Measurements from ENCODE around the gene TMPRSS13.
"Not testable (repeated sequence)": the region's sequence is repeated elsewhere in the genome, so short reads cannot be mapped to it uniquely, and the experiment has no call there.

The TMPRSS13 gene

GRCh38 chr11:117950301-117950700, 21.1 kb upstream of the TMPRSS13 start:
- no peak for DNase-seq (ENCODE audit: low read depth)

- no peak for DNase-seq (ENCODE audit: low read depth)
These were observed 19.9 kb upstream of the TMPRSS13 start for GRCh38 chr11:117949062-117949461.

GRCh38 chr11:117948466-117948865, 19.3 kb upstream of the TMPRSS13 start:
- not testable (repeated sequence) for DNase-seq (ENCODE audit: low read depth)

- not testable (repeated sequence) for DNase-seq (ENCODE audit: low read depth)
These were observed 18.5 kb upstream of the TMPRSS13 start for GRCh38 chr11:117947751-117948150.

GRCh38 chr11:117946842-117947526, 17.8 kb upstream of the TMPRSS13 start:
- peak; percentile 81 for DNase-seq (ENCODE audit: low read depth)

GRCh38 chr11:117946156-117946841, 17.1 kb upstream of the TMPRSS13 start:
- no peak for DNase-seq (ENCODE audit: low read depth)

- DNase-seq (ENCODE audit: low read depth) = no peak
These were observed 16.0 kb upstream of the TMPRSS13 start for GRCh38 chr11:117945047-117945810.

- DNase-seq (ENCODE audit: low read depth) = no peak
These were observed 15.4 kb upstream of the TMPRSS13 start for GRCh38 chr11:117944554-117944953.

- no peak for DNase-seq (ENCODE audit: low read depth)
These were observed 12.9 kb upstream of the TMPRSS13 start for GRCh38 chr11:117941976-117942654.

GRCh38 chr11:117941163-117941707, 12.0 kb upstream of the TMPRSS13 start:
- no peak for DNase-seq (ENCODE audit: low read depth)

GRCh38 chr11:117940736-117941135, 11.5 kb upstream of the TMPRSS13 start:
- DNase-seq (ENCODE audit: low read depth) = no peak

- no peak for DNase-seq (ENCODE audit: low read depth)
These were observed 7.8 kb upstream of the TMPRSS13 start for GRCh38 chr11:117936973-117937372.

- no peak for DNase-seq (ENCODE audit: low read depth)
These were observed 5.5 kb upstream of the TMPRSS13 start for GRCh38 chr11:117934526-117935307.

- no peak for DNase-seq (ENCODE audit: low read depth)
These were observed 4.7 kb upstream of the TMPRSS13 start for GRCh38 chr11:117933930-117934329.

GRCh38 chr11:117933475-117933874, 4.3 kb upstream of the TMPRSS13 start:
- no peak for DNase-seq (ENCODE audit: low read depth)

GRCh38 chr11:117932947-117933346, 3.7 kb upstream of the TMPRSS13 start:
- DNase-seq (ENCODE audit: low read depth) = no peak

GRCh38 chr11:117932426-117932825, 3.2 kb upstream of the TMPRSS13 start:
- no peak for DNase-seq (ENCODE audit: low read depth)

- peak; percentile 66 for DNase-seq (ENCODE audit: low read depth)
These were observed 2.8 kb upstream of the TMPRSS13 start for GRCh38 chr11:117931971-117932370.

- DNase-seq (ENCODE audit: low read depth) = no peak
These were observed 2.2 kb upstream of the TMPRSS13 start for GRCh38 chr11:117931331-117931950.

- no peak for DNase-seq (ENCODE audit: low read depth)
These were observed 1.6 kb upstream of the TMPRSS13 start for GRCh38 chr11:117930668-117931330.
